ENCODE data around the gene SAT1. TPM values are rescaled to one million over a fixed set of nuclear protein-coding genes. Genes with fewer than 3 reads are reported as not detected.

SAT1 gene
- polyA plus RNA-seq, 1 donor: 763 TPM

- 100% methylated on average over 1 of the region's 10 CpGs for WGBS (ENCODE audit: insufficient coverage, low lambda C conversion rate)
- Histone ChIP-seq H3K27me3 (ENCODE audit: control insufficient read depth, insufficient read depth, low read length) (no peaks in the 10 kb centered on the region), H3K4me1 (ENCODE audit: control insufficient read depth, insufficient read depth, low read length) (peaks cover 6% of the 10 kb centered on the region), H3K27ac (ENCODE audit: low read length) (peak overlapping the region; percentile 57), H3K4me3 (ENCODE audit: low read length) (no peak overlapping the region), H3K36me3 (ENCODE audit: control insufficient read depth, insufficient read depth, low read length) (no peaks in the 10 kb centered on the region), H3K9me3 (ENCODE audit: control insufficient read depth, low read depth, low read length) (no peaks in the 10 kb centered on the region)
- peak in 1 of 2 donors; percentile 75 for DNase-seq
Observed at GRCh38 chrX:23819385-23820234, 36.6 kb downstream of the SAT1 start.

DNA sequence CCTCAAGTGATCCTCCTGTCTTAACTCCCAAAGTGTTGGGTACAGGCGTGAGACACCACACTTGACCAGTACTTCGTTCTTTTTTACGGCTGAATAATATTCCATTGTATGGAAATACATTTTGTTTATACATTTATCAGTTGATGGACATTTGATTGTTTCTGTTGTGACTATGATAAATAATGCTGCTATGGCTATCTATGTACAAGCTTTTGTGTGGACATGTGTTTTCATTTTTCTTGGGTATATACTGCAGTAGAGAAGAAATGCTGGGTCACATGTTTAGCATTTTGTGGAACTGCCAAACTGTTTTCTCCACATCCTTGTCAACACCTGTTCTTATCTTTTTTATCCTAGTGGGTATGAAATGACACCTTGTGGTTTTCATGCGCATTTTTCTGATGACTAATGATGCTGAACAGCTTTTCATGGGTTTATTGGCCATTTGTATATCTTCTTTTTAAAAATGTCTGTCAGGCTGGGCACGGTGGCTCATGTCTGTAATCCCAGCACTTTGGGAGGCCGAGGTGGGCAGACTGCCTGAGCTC lies 37.3 kb downstream of the SAT1 start:
- Histone ChIP-seq H3K4me3 (ENCODE audit: low read length) (no peak overlapping the region), H3K4me1 (ENCODE audit: control insufficient read depth, insufficient read depth, low read length) (peaks cover 6% of the 10 kb centered on the region), H3K27ac (ENCODE audit: low read length) (no peak overlapping the region), H3K27me3 (ENCODE audit: control insufficient read depth, insufficient read depth, low read length) (no peaks in the 10 kb centered on the region), H3K9me3 (ENCODE audit: control insufficient read depth, low read depth, low read length) (no peaks in the 10 kb centered on the region), H3K36me3 (ENCODE audit: control insufficient read depth, insufficient read depth, low read length) (no peaks in the 10 kb centered on the region)
- WGBS (ENCODE audit: insufficient coverage, low lambda C conversion rate): no CpG with 5 or more reads among the region's 6 CpGs
- DNase-seq: no peak

GRCh38 chrX:23821847-23822246 lies 38.9 kb downstream of the SAT1 start:
- no peak for DNase-seq
- WGBS (ENCODE audit: insufficient coverage, low lambda C conversion rate): no CpG with 5 or more reads among the region's 2 CpGs
- H3K4me1 ChIP-seq (ENCODE audit: control insufficient read depth, insufficient read depth, low read length): peaks cover 6% of the 10 kb centered on the region
- H3K9me3 ChIP-seq (ENCODE audit: control insufficient read depth, low read depth, low read length): no peaks in the 10 kb centered on the region
- no peaks in the 10 kb centered on the region for H3K36me3 ChIP-seq (ENCODE audit: control insufficient read depth, insufficient read depth, low read length)
- H3K27me3 ChIP-seq (ENCODE audit: control insufficient read depth, insufficient read depth, low read length): no peaks in the 10 kb centered on the region
- H3K4me3 ChIP-seq (ENCODE audit: low read length): no peak overlapping the region
- peak overlapping the region; percentile 70 for H3K27ac ChIP-seq (ENCODE audit: low read length)

DNA sequence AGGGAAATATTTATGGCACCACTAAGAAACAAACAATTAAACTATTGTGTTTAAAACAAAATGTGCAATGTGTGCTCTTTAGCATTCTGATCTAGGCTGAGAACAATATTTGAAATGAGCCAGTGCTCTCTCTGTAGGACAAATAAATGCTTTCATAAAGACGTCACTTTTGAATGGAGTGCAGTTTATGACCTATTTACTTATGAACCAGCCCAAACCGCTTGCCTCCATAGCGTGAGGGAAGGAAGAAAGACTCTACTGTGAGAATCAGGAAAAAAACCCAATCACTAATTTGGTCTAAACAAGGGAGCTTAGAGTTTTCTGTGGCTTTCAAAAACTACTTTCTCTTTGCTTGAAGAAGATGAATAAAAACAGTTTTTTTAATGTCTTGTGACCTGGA lies 39.4 kb downstream of the SAT1 start:
- Histone ChIP-seq H3K36me3 (ENCODE audit: control insufficient read depth, insufficient read depth, low read length) (no peaks in the 10 kb centered on the region), H3K4me1 (ENCODE audit: control insufficient read depth, insufficient read depth, low read length) (peaks cover 6% of the 10 kb centered on the region), H3K27ac (ENCODE audit: low read length) (peak overlapping the region; percentile 70), H3K9me3 (ENCODE audit: control insufficient read depth, low read depth, low read length) (no peaks in the 10 kb centered on the region), H3K4me3 (ENCODE audit: low read length) (no peak overlapping the region), H3K27me3 (ENCODE audit: control insufficient read depth, insufficient read depth, low read length) (no peaks in the 10 kb centered on the region)
- DNase-seq: peak; percentile 60 to 76
- no CpG with 5 or more reads among the region's 3 CpGs for WGBS (ENCODE audit: insufficient coverage, low lambda C conversion rate)

GRCh38 chrX:23822841-23823240 lies 39.9 kb downstream of the SAT1 start:
- Histone ChIP-seq H3K27me3 (ENCODE audit: control insufficient read depth, insufficient read depth, low read length) (no peaks in the 10 kb centered on the region), H3K27ac (ENCODE audit: low read length) (peak overlapping the region; percentile 70), H3K36me3 (ENCODE audit: control insufficient read depth, insufficient read depth, low read length) (no peaks in the 10 kb centered on the region), H3K4me3 (ENCODE audit: low read length) (no peak overlapping the region), H3K9me3 (ENCODE audit: control insufficient read depth, low read depth, low read length) (no peaks in the 10 kb centered on the region), H3K4me1 (ENCODE audit: control insufficient read depth, insufficient read depth, low read length) (peaks cover 6% of the 10 kb centered on the region)
- DNase-seq: no peak
- WGBS (ENCODE audit: insufficient coverage, low lambda C conversion rate): no CpG with 5 or more reads among the region's 6 CpGs

DNA sequence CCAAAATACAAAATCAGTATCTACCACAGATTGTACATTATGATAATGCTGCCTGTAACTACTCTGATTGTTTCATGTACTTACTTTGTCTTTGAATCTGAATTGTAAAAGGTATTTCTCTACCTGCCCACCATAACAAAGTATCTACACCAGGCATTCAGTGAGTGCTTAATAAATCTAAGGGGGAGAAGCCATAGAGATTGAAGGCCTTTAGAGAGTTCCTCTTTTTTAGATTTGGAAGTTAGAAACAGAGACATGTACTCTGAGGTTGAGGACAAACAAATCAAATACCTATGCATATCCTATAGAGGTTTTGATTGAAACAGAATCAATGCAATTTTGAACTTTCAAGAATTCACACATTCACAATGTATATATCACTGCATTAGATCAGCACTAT lies 42.7 kb downstream of the SAT1 start:
- Histone ChIP-seq H3K36me3 (ENCODE audit: control insufficient read depth, insufficient read depth, low read length) (no peaks in the 10 kb centered on the region), H3K27me3 (ENCODE audit: control insufficient read depth, insufficient read depth, low read length) (no peaks in the 10 kb centered on the region), H3K4me1 (ENCODE audit: control insufficient read depth, insufficient read depth, low read length) (peaks cover 13% of the 10 kb centered on the region), H3K9me3 (ENCODE audit: control insufficient read depth, low read depth, low read length) (no peaks in the 10 kb centered on the region), H3K27ac (ENCODE audit: low read length) (no peak overlapping the region), H3K4me3 (ENCODE audit: low read length) (no peak overlapping the region)
- DNase-seq: no peak

- no peaks in the 10 kb centered on the region for H3K9me3 ChIP-seq (ENCODE audit: control insufficient read depth, low read depth, low read length)
- no CpG with 5 or more reads among the region's 3 CpGs for WGBS (ENCODE audit: insufficient coverage, low lambda C conversion rate)
- no peaks in the 10 kb centered on the region for H3K36me3 ChIP-seq (ENCODE audit: control insufficient read depth, insufficient read depth, low read length)
- H3K27me3 ChIP-seq (ENCODE audit: control insufficient read depth, insufficient read depth, low read length): no peaks in the 10 kb centered on the region
- no peak overlapping the region for H3K4me3 ChIP-seq (ENCODE audit: low read length)
- H3K4me1 ChIP-seq (ENCODE audit: control insufficient read depth, insufficient read depth, low read length): peaks cover 13% of the 10 kb centered on the region
- no peak for DNase-seq
- no peak overlapping the region for H3K27ac ChIP-seq (ENCODE audit: low read length)
Observed at GRCh38 chrX:23826216-23826615, 43.2 kb downstream of the SAT1 start.

DNA sequence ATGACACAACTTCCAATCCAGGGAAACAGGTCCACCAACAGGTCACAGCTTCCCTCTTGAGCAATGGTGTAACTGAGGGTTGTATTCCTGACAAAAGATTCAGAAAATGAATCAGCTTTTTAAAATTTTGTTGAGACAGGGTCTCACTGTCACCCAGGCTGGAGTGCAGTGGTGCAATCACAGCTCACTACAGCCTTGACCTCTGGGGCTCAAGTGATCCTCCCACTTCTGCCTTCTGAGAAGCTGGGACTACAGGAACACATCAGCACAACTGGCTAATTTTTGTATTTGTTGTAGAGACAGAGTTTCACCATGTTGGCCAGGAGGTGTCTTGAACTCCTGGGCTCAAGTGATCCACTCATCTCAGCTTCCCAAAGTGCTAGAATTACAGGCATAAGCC lies 43.7 kb downstream of the SAT1 start:
- Histone ChIP-seq H3K27ac (ENCODE audit: low read length) (no peak overlapping the region), H3K9me3 (ENCODE audit: control insufficient read depth, low read depth, low read length) (no peaks in the 10 kb centered on the region), H3K4me3 (ENCODE audit: low read length) (no peak overlapping the region), H3K36me3 (ENCODE audit: control insufficient read depth, insufficient read depth, low read length) (no peaks in the 10 kb centered on the region), H3K4me1 (ENCODE audit: control insufficient read depth, insufficient read depth, low read length) (peaks cover 12% of the 10 kb centered on the region), H3K27me3 (ENCODE audit: control insufficient read depth, insufficient read depth, low read length) (no peaks in the 10 kb centered on the region)
- no peak for DNase-seq

- no CpG with 5 or more reads among the region's 5 CpGs for WGBS (ENCODE audit: insufficient coverage, low lambda C conversion rate)
- H3K27ac ChIP-seq (ENCODE audit: low read length): no peak overlapping the region
Observed at GRCh38 chrX:23828881-23829280, 45.9 kb downstream of the SAT1 start.

GRCh38 chrX:23832721-23833120 lies 49.7 kb downstream of the SAT1 start:
- H3K9me3 ChIP-seq (ENCODE audit: control insufficient read depth, low read depth, low read length): no peaks in the 10 kb centered on the region
- no CpG with 5 or more reads among the region's 1 CpG for WGBS (ENCODE audit: insufficient coverage, low lambda C conversion rate)
- no peak overlapping the region for H3K4me3 ChIP-seq (ENCODE audit: low read length)
- no peak overlapping the region for H3K27ac ChIP-seq (ENCODE audit: low read length)
- H3K4me1 ChIP-seq (ENCODE audit: control insufficient read depth, insufficient read depth, low read length): peaks cover 6% of the 10 kb centered on the region
- H3K36me3 ChIP-seq (ENCODE audit: control insufficient read depth, insufficient read depth, low read length): no peaks in the 10 kb centered on the region
- H3K27me3 ChIP-seq (ENCODE audit: control insufficient read depth, insufficient read depth, low read length): no peaks in the 10 kb centered on the region
- DNase-seq: no peak

More at GRCh38 chrX:23828881-23829280, 45.9 kb downstream of the SAT1 start:
- H3K9me3 ChIP-seq (ENCODE audit: control insufficient read depth, low read depth, low read length): no peaks in the 10 kb centered on the region
- no peaks in the 10 kb centered on the region for H3K27me3 ChIP-seq (ENCODE audit: control insufficient read depth, insufficient read depth, low read length)
- no peaks in the 10 kb centered on the region for H3K36me3 ChIP-seq (ENCODE audit: control insufficient read depth, insufficient read depth, low read length)
- peak in 1 of 2 donors; percentile 30 for DNase-seq
- H3K4me3 ChIP-seq (ENCODE audit: low read length): no peak overlapping the region
- peaks cover 6% of the 10 kb centered on the region for H3K4me1 ChIP-seq (ENCODE audit: control insufficient read depth, insufficient read depth, low read length)

Measured in large intestine (tissue), 3 donors.